ENCODE measurements around the gene NDUFS3. TPM values are rescaled to one million over a fixed set of nuclear protein-coding genes. Genes with fewer than 3 reads are reported as not detected.
A peak's percentile ranks its signal among the peaks of the same experiment; 100 is the strongest.

Gene NDUFS3
- total RNA-seq, 2 donors from 2014 or later, result 27.2 to 28.7 TPM

- no peak overlapping the region for H3K27ac ChIP-seq
- H3K4me1 ChIP-seq, result no peaks in the 10 kb centered on the region
- H3K36me3 ChIP-seq (replicated peaks in 1 of 2; ENCODE audit: insufficient read depth in 1 of 2, low read depth in 2 of 2), result no peaks in the 10 kb centered on the region
- ATAC-seq, result no peak
- no peak for TF ChIP-seq CTCF (IDR thresholded peaks at IDR 0.05)
- intact Hi-C loops (cut with DNase I), result no loop called here
- WGBS, 2 donors, result 58 to 89% methylated on average over 3 to 4 of the region's 4 CpGs
- no peak overlapping the region for H3K4me3 ChIP-seq
- no peak for DNase-seq
- no peaks in the 10 kb centered on the region for H3K27me3 ChIP-seq
- no peaks in the 10 kb centered on the region for H3K9me3 ChIP-seq
Observed at GRCh38 chr11:47599902-47600301, 21.0 kb downstream of the NDUFS3 start.

GRCh38 chr11:47603295-47603694 is 24.4 kb downstream of the NDUFS3 start:
- WGBS, 2 donors, result 92 to 95% methylated on average over 4 of the region's 4 CpGs

GRCh38 chr11:47605921-47606320 is 27.0 kb downstream of the NDUFS3 start:
- Histone ChIP-seq H3K9me3 (no peaks in the 10 kb centered on the region), H3K36me3 (replicated peaks in 1 of 2; ENCODE audit: insufficient read depth in 1 of 2, low read depth in 2 of 2) (no peaks in the 10 kb centered on the region), H3K27ac (peak overlapping the region in 2 of 4 donors; percentile 5 to 24), H3K27me3 (no peaks in the 10 kb centered on the region), H3K4me1 (peaks cover 12% of the 10 kb centered on the region), H3K4me3 (no peak overlapping the region)
- ATAC-seq, result no peak
- intact Hi-C loops (cut with DNase I), result no loop called here
- TF ChIP-seq CTCF (IDR thresholded peaks at IDR 0.05), result no peak
- no peak for TF ChIP-seq POLR2A (IDR thresholded peaks at IDR 0.05)
- WGBS, 2 donors, result 31 to 33% methylated on average over 3 of the region's 3 CpGs
- DNase-seq, result no peak

More at GRCh38 chr11:47603295-47603694, 24.4 kb downstream of the NDUFS3 start:
- H3K4me1 ChIP-seq, result peaks cover 12% of the 10 kb centered on the region
- no peak overlapping the region for H3K27ac ChIP-seq
- no peaks in the 10 kb centered on the region for H3K27me3 ChIP-seq
- ATAC-seq, result no peak
- TF ChIP-seq CTCF (IDR thresholded peaks at IDR 0.05) (no peak), POLR2A (IDR thresholded peaks at IDR 0.05) (no peak)
- H3K36me3 ChIP-seq (replicated peaks in 1 of 2; ENCODE audit: insufficient read depth in 1 of 2, low read depth in 2 of 2), result no peaks in the 10 kb centered on the region
- DNase-seq, result no peak
- no peak overlapping the region for H3K4me3 ChIP-seq
- H3K9me3 ChIP-seq, result no peaks in the 10 kb centered on the region
- intact Hi-C loops (cut with DNase I), result no loop called here

DNA sequence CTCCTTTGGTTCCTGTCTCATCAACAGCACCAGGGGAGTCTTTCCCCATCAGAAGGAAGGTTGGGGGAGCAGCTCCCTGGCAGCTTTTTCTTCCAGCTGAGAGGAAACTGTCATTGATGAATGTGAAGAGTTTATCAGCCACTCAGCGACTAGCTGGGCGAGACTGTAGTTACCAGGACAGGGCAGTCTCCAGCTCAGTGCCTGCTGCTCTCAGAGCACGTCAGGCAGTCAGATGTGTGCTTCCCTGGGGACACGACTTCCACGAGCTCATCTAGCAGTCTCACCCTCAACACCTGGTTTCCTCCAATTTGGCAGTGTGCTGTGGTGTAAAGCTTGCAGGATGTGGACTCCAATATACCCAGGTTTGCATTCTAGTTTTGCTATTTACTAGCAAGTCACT is 27.9 kb downstream of the NDUFS3 start:
- no peaks in the 10 kb centered on the region for H3K36me3 ChIP-seq (replicated peaks in 1 of 2; ENCODE audit: insufficient read depth in 1 of 2, low read depth in 2 of 2)
- TF ChIP-seq POLR2A (IDR thresholded peaks at IDR 0.05) (no peak), CTCF (IDR thresholded peaks at IDR 0.05) (no peak)
- ATAC-seq (no peak), DNase-seq (no peak)
- no peaks in the 10 kb centered on the region for H3K9me3 ChIP-seq
- intact Hi-C loops (cut with DNase I), result no loop called here
- H3K27ac ChIP-seq, result no peak overlapping the region
- WGBS, 2 donors, result 26 to 72% methylated on average over 5 of the region's 5 CpGs
- H3K27me3 ChIP-seq, result no peaks in the 10 kb centered on the region
- H3K4me1 ChIP-seq, result peaks cover 12% of the 10 kb centered on the region
- H3K4me3 ChIP-seq, result no peak overlapping the region

- Histone ChIP-seq H3K4me3 (no peak overlapping the region), H3K4me1 (peaks cover 12% of the 10 kb centered on the region), H3K27ac (no peak overlapping the region), H3K36me3 (replicated peaks in 1 of 2; ENCODE audit: insufficient read depth in 1 of 2, low read depth in 2 of 2) (no peaks in the 10 kb centered on the region), H3K27me3 (no peaks in the 10 kb centered on the region), H3K9me3 (no peaks in the 10 kb centered on the region)
- intact Hi-C loops (cut with DNase I), result no loop called here
- peak in 2 of 4 donors; percentile 29 to 56 for DNase-seq
- peak; percentile 56 for ATAC-seq
- WGBS, 2 donors, result 71 to 85% methylated on average over 6 to 7 of the region's 7 CpGs
- TF ChIP-seq CTCF (IDR thresholded peaks at IDR 0.05) (no peak), POLR2A (IDR thresholded peaks at IDR 0.05) (no peak)
Observed at GRCh38 chr11:47607380-47607779, 28.5 kb downstream of the NDUFS3 start.

Measured in body of pancreas (tissue), 4 donors.